Measurements from ENCODE around the gene MRPL55. TPM values are rescaled to one million over a fixed set of nuclear protein-coding genes. Genes with fewer than 3 reads are reported as not detected.

The MRPL55 gene
- total RNA-seq, 1 donor from 2014 or later, result 130 TPM

- TF ChIP-seq, protein P1, sequence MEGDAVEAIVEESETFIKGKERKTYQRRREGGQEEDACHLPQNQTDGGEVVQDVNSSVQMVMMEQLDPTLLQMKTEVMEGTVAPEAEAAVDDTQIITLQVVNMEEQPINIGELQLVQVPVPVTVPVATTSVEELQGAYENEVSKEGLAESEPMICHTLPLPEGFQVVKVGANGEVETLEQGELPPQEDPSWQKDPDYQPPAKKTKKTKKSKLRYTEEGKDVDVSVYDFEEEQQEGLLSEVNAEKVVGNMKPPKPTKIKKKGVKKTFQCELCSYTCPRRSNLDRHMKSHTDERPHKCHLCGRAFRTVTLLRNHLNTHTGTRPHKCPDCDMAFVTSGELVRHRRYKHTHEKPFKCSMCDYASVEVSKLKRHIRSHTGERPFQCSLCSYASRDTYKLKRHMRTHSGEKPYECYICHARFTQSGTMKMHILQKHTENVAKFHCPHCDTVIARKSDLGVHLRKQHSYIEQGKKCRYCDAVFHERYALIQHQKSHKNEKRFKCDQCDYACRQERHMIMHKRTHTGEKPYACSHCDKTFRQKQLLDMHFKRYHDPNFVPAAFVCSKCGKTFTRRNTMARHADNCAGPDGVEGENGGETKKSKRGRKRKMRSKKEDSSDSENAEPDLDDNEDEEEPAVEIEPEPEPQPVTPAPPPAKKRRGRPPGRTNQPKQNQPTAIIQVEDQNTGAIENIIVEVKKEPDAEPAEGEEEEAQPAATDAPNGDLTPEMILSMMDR (conservative IDR thresholded peaks at IDR 0.05; ENCODE audit: low read depth, low read length), result no peak
- no peak overlapping the region for H3K4me3 ChIP-seq (ENCODE audit: low read depth, low read length)
- no peak for DNase-seq (ENCODE audit: low read depth)
Observed at GRCh38 chr1:228151180-228151925, 42.3 kb upstream of the MRPL55 start.

- H3K4me3 ChIP-seq (ENCODE audit: low read depth, low read length), result no peak overlapping the region
- DNase-seq (ENCODE audit: low read depth), result no peak
- TF ChIP-seq, protein P1 (conservative IDR thresholded peaks at IDR 0.05; ENCODE audit: low read depth, low read length), result no peak
Observed at GRCh38 chr1:228150461-228151179, 41.5 kb upstream of the MRPL55 start.

- no peak for DNase-seq (ENCODE audit: low read depth)
- TF ChIP-seq, protein P1 (conservative IDR thresholded peaks at IDR 0.05; ENCODE audit: low read depth, low read length), result no peak
- no peak overlapping the region for H3K4me3 ChIP-seq (ENCODE audit: low read depth, low read length)
Observed at GRCh38 chr1:228150120-228150460, 41.0 kb upstream of the MRPL55 start.

- DNase-seq (ENCODE audit: low read depth), result no peak
- H3K4me3 ChIP-seq (ENCODE audit: low read depth, low read length), result no peak within 1 kb of the TSS
- TF ChIP-seq, protein P1 (conservative IDR thresholded peaks at IDR 0.05; ENCODE audit: low read depth, low read length), result no peak
Observed at GRCh38 chr1:228149406-228150119, 40.5 kb upstream of the MRPL55 start, which contains the start of gene GJC2. Gene GJC2 (plus strand): TSS chr1:228149930. CDS start chr1:228157759, 7,829 bp downstream.

- DNase-seq (ENCODE audit: low read depth), result no peak
- no peak overlapping the region for H3K4me3 ChIP-seq (ENCODE audit: low read depth, low read length)
- TF ChIP-seq, protein P1 (conservative IDR thresholded peaks at IDR 0.05; ENCODE audit: low read depth, low read length), result no peak
Observed at GRCh38 chr1:228148935-228149405, 39.9 kb upstream of the MRPL55 start.

DNA sequence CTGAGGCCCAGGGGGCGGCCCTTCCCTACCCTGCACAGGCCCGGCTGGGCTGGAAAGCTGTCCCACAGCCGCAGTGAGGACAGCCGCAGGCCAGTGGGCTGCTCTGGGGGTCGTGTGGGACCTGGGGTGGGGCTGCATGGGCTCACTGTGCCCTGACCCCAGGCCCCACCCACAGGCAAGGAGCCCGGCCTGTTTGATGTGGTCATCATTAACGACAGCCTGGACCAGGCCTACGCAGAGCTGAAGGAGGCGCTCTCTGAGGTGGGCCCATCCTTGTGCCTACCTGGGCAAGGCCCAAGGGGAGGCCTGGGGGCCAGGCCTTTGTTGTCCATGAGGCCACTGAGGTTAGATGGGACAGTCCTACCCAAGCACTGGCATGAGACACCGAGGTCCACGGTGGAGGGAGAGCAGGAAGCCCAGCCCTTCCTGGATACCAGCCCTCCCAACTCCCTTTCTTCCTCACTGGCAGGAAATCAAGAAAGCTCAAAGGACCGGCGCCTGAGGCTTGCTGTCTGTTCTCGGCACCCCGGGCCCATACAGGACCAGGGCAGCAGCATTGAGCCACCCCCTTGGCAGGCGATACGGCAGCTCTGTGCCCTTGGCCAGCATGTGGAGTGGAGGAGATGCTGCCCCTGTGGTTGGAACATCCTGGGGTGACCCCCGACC is 39.2 kb upstream of the MRPL55 start:
- no peak overlapping the region for H3K4me3 ChIP-seq (ENCODE audit: low read depth, low read length)
- TF ChIP-seq, protein P1 (conservative IDR thresholded peaks at IDR 0.05; ENCODE audit: low read depth, low read length), result no peak
- DNase-seq (ENCODE audit: low read depth), result no peak
